HEK293T (cell line): ENCODE results near the gene NPAT.

Source experiments
- CTCF ChIA-PET: fragments of 350-600 bp; formaldehyde crosslinking; extraction: SDS; loops from one replicate; lab custom pipeline; 2021; ENCODE audit warnings: antibody characterized with exemption, inconsistent platforms; lab: Yijun Ruan, JAX
- POLR2A ChIA-PET: fragments of 350-600 bp; formaldehyde crosslinking; extraction: SDS; loops from one replicate; lab custom pipeline; 2020; ENCODE audit warnings: antibody characterized with exemption, inconsistent platforms; lab: Yijun Ruan, JAX
- DNase-seq: peaks from one replicate; pipeline ENCODE4 v3.0.0; 2012; ENCODE audit warnings: mixed read lengths; ENCODE audit errors: extremely low spot score
- ARNT ChIP-seq: fragments of 450-650 bp; IDR thresholded peaks from 2 replicates; pipeline ENCODE4 v1.6.1; 2017; ENCODE audit warnings: mild to moderate bottlenecking
- BHLHE40 ChIP-seq: fragments of 450-650 bp; IDR thresholded peaks from 2 replicates; pipeline ENCODE4 v1.6.1; 2016; ENCODE audit warnings: mild to moderate bottlenecking, moderate library complexity, borderline replicate concordance
- CTBP1 ChIP-seq: fragments of 450-650 bp; IDR thresholded peaks from 2 replicates; pipeline ENCODE4 v1.6.1; 2016; ENCODE audit warnings: borderline replicate concordance
- ELF4 ChIP-seq: fragments of 450-650 bp; IDR thresholded peaks from 2 replicates; pipeline ENCODE4 v1.6.1; 2017; ENCODE audit warnings: antibody characterized with exemption
- FOXA1 ChIP-seq: fragments of 450-650 bp; IDR thresholded peaks from 2 replicates; pipeline ENCODE4 v1.6.1; 2016; ENCODE audit warnings: mild to moderate bottlenecking
- FOXM1 ChIP-seq: fragments of 450-650 bp; IDR thresholded peaks from 2 replicates; pipeline ENCODE4 v1.6.1; 2017; ENCODE audit warnings: mild to moderate bottlenecking, borderline replicate concordance
- HDGF ChIP-seq: fragments of 450-650 bp; IDR thresholded peaks from 2 replicates; pipeline ENCODE4 v1.6.1; 2017; ENCODE audit warnings: antibody characterized with exemption, borderline replicate concordance
- LEF1 ChIP-seq: fragments of 450-650 bp; IDR thresholded peaks from 2 replicates; pipeline ENCODE4 v1.6.1; 2017; ENCODE audit warnings: mild to moderate bottlenecking, borderline replicate concordance
- NFRKB ChIP-seq: fragments of 450-650 bp; IDR thresholded peaks from 2 replicates; pipeline ENCODE4 v1.6.1; 2016; ENCODE audit warnings: mild to moderate bottlenecking, moderate library complexity
- SUZ12 ChIP-seq: fragments of 450-650 bp; IDR thresholded peaks from 2 replicates; pipeline ENCODE4 v1.6.1; 2016; ENCODE audit warnings: mild to moderate bottlenecking
- TARDBP ChIP-seq: fragments of 450-650 bp; IDR thresholded peaks from 2 replicates; pipeline ENCODE4 v1.6.1; 2016
- ZNF384 ChIP-seq: fragments of 450-650 bp; IDR thresholded peaks from 2 replicates; pipeline ENCODE4 v1.6.1; 2016

The NPAT gene

DNA sequence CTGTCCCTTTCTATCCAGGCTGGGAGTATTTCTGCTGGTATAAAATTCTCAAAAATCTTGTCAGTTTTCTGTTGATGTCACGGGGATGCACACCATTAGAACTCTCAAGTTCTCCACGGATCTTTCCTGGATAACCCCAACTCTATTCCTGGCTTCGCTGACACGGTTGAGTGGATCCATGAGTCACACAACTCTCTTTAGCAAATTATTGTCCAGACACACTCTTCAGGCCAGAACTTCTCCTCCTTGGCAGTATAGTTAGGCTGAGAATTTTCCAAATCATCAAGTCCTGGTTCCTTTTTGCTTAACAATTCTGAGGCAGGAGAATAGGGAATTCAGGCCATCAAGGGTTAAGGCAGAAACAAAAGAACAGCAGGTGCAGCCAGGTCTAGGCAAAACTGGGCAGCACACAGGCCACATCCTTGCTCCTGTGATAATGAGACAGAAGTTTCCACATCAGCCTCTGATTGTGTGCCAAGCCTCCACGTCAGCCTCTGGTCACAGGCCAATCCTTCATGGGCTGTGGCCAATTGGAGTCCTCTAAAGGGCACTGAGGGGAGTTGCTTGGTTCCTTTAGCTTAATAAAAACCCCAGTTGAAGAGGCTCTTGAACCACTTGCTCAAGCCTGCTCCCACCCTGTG lies 106.8 kb downstream of the NPAT start:
- ChIA-PET CTCF (no interaction called here), POLR2A (no interaction called here)
- TF ChIP-seq SUZ12 = no peak
- TF ChIP-seq LEF1 = no peak
- TF ChIP-seq ELF4 = no peak
- no peak for TF ChIP-seq TARDBP
- no peak for TF ChIP-seq FOXM1
- TF ChIP-seq BHLHE40 = no peak
- DNase-seq = no peak

DNA sequence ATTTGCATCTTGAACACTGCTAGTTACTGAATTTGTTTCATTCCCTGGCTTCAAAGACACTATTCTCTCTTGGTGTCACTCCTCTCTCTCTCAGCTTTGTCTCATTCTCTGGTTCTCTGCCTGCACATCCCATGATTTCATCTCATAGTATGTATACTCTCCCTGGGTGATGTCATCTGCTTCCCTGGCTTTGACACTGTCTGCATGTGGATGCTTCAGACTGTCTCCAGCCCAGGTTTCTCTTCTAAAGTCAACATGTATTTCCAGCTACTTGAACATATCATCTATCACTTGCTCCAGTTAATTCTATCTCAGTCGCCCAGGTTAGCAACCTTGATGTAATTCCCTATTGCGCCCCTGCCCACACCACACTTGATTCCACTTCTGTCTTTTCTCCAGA lies 110.4 kb downstream of the NPAT start:
- no peak for DNase-seq
- CTCF ChIA-PET = no interaction called here
- no peak for TF ChIP-seq ELF4
- no peak for TF ChIP-seq ARNT
- TF ChIP-seq ZNF384 = no peak
- no peak for TF ChIP-seq FOXA1
- TF ChIP-seq HDGF = no peak
- no peak for TF ChIP-seq LEF1
- no peak for TF ChIP-seq SUZ12
- no peak for TF ChIP-seq BHLHE40
- no peak for TF ChIP-seq CTBP1
- POLR2A ChIA-PET = no interaction called here

DNA sequence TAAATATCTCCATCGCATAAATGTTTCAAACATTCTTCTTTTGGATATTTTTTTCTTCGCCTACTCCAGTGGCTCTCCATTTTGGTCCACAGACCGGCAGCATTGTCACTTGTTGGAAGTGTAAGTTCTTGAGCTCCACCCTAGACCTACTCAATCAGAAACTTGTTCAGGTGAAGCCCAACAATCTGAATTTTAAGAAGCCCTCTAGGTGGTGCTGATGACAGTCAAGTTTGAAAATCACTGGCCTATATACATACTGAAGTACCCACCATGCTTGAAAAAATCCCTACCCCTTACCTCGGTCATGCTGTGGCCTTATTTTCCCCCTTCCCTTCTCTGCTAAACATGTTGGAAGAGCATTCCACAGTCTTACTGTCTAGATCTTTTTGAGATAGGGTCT lies 111.3 kb downstream of the NPAT start:
- no peak for TF ChIP-seq NFRKB
- no peak for TF ChIP-seq LEF1
- no peak for TF ChIP-seq TARDBP
- TF ChIP-seq CTBP1 = no peak
- no peak for TF ChIP-seq SUZ12
- CTCF ChIA-PET = interaction anchor here (0.6 kb wide), 1 partner anchor 24 kb away, joined by 3 read pairs; no protein-coding TSS in a partner anchor
- POLR2A ChIA-PET = no interaction called here
- no peak for DNase-seq
